Vagina (tissue), 2 donors: ENCODE measurements around the gene AGAP4. TPM values are rescaled to one million over a fixed set of nuclear protein-coding genes. Genes with fewer than 3 reads are reported as not detected.
"Not testable (repeated sequence)": the region's sequence is repeated elsewhere in the genome, so short reads cannot be mapped to it uniquely, and the experiment has no call there.

Experiments used
- DNase-seq, 2 donors: peaks; one replicate each; pipeline ENCODE4 v3.0.0-alpha.2; 2017; ENCODE audit errors: extremely low spot score in 2 of 2
- H3K27ac ChIP-seq: fragments of 200-600 bp; sonication (generic); one replicate; pipeline ENCODE4 v1.5.1; 2019
- H3K27me3 ChIP-seq: fragments of 200-600 bp; sonication (generic); one replicate; pipeline ENCODE4 v1.5.1; 2019
- H3K36me3 ChIP-seq, 2 donors: fragments of 200-600 bp; sonication (generic); one replicate each; pipeline ENCODE4 v1.5.1; 2017 to 2019
- H3K4me1 ChIP-seq: fragments of 200-600 bp; sonication (generic); one replicate; pipeline ENCODE4 v1.5.1; 2019
- H3K4me3 ChIP-seq, 2 donors: fragments of 200-600 bp; sonication (generic); 1 replicate in 1 of 2; 2 replicates in 1 of 2; pipeline ENCODE4 v1.5.1; 2016 to 2019
- H3K9me3 ChIP-seq: fragments of 200-600 bp; sonication (generic); one replicate; pipeline ENCODE4 v1.5.1; 2019
- POLR2A ChIP-seq, 2 donors: fragments of 450-650 bp; IDR thresholded peaks; one replicate each; pipeline ENCODE4 v1.6.1; 2017; ENCODE audit warnings: antibody characterized with exemption in 2 of 2, mild to moderate bottlenecking in 2 of 2, moderate library complexity in 2 of 2
- POLR2AphosphoS5 ChIP-seq, 2 donors: sonication (generic); formaldehyde crosslinking; IDR thresholded peaks; one replicate each; pipeline ENCODE4 v1.9.0; 2017; ENCODE audit warnings: antibody characterized with exemption in 2 of 2, mild to moderate bottlenecking in 2 of 2, low read depth in 1 of 2; ENCODE audit not compliant: insufficient read depth in 1 of 2
- intact Hi-C: fragments of 100-400 bp; cut with DNase I; formaldehyde crosslinking; loops from one replicate; pipeline ENCODE4 v1.15.1; 2023
- total RNA-seq: library from RNA; depleted of rRNA; stranded (reverse); fragments of >200 nt; gene quantifications from one replicate; pipeline ENCODE4 v1.2.3, GENCODE V29; 2016
- TF ChIP-seq, protein P1 (sequence below), 3 experiments: fragments of 450-650 bp in 2 of 3; fragments of 200-600 bp in 1 of 3; sonication (generic) in 1 of 3; IDR thresholded peaks; one replicate each; pipeline ENCODE4 v1.5.1; 2017 to 2019; ENCODE audit warnings: antibody characterized with exemption in 3 of 3, mild to moderate bottlenecking in 2 of 3, moderate library complexity in 2 of 3

AGAP4 gene
- total RNA-seq, 1 donor from 2014 or later = 13.5 TPM

- H3K27me3 ChIP-seq = no peaks in the 10 kb centered on the region
- no peak for DNase-seq
- H3K27ac ChIP-seq = no peak overlapping the region
- H3K4me3 ChIP-seq = no peak overlapping the region
- H3K9me3 ChIP-seq = no peaks in the 10 kb centered on the region
- no peaks in the 10 kb centered on the region for H3K36me3 ChIP-seq
- no peak for TF ChIP-seq POLR2A (IDR thresholded peaks at IDR 0.05)
- TF ChIP-seq POLR2AphosphoS5 (IDR thresholded peaks at IDR 0.05; ENCODE audit: insufficient read depth in 1 of 2, low read depth in 1 of 2) = no peak
- TF ChIP-seq, protein P1, sequence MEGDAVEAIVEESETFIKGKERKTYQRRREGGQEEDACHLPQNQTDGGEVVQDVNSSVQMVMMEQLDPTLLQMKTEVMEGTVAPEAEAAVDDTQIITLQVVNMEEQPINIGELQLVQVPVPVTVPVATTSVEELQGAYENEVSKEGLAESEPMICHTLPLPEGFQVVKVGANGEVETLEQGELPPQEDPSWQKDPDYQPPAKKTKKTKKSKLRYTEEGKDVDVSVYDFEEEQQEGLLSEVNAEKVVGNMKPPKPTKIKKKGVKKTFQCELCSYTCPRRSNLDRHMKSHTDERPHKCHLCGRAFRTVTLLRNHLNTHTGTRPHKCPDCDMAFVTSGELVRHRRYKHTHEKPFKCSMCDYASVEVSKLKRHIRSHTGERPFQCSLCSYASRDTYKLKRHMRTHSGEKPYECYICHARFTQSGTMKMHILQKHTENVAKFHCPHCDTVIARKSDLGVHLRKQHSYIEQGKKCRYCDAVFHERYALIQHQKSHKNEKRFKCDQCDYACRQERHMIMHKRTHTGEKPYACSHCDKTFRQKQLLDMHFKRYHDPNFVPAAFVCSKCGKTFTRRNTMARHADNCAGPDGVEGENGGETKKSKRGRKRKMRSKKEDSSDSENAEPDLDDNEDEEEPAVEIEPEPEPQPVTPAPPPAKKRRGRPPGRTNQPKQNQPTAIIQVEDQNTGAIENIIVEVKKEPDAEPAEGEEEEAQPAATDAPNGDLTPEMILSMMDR (IDR thresholded peaks at IDR 0.05) = no peak
- no peaks in the 10 kb centered on the region for H3K4me1 ChIP-seq
- intact Hi-C loops = no loop called here
These were observed 27.7 kb downstream of the AGAP4 start for GRCh38 chr10:45819552-45819951.

GRCh38 chr10:45817912-45818311 lies 29.4 kb downstream of the AGAP4 start:
- no peak for DNase-seq
- Histone ChIP-seq H3K4me3 (no peak overlapping the region), H3K27ac (no peak overlapping the region), H3K4me1 (no peaks in the 10 kb centered on the region), H3K36me3 (no peaks in the 10 kb centered on the region), H3K9me3 (no peaks in the 10 kb centered on the region), H3K27me3 (no peaks in the 10 kb centered on the region)
- intact Hi-C loops = no loop called here
- TF ChIP-seq, protein P1 (IDR thresholded peaks at IDR 0.05) = no peak
- TF ChIP-seq POLR2AphosphoS5 (IDR thresholded peaks at IDR 0.05; ENCODE audit: insufficient read depth in 1 of 2, low read depth in 1 of 2) (no peak), POLR2A (IDR thresholded peaks at IDR 0.05) (no peak)

- Histone ChIP-seq H3K27me3 (no peaks in the 10 kb centered on the region), H3K4me1 (no peaks in the 10 kb centered on the region), H3K36me3 (no peaks in the 10 kb centered on the region), H3K4me3 (no peak overlapping the region), H3K27ac (no peak overlapping the region), H3K9me3 (no peaks in the 10 kb centered on the region)
- intact Hi-C loops = no loop called here
- no peak for DNase-seq
- TF ChIP-seq POLR2AphosphoS5 (IDR thresholded peaks at IDR 0.05; ENCODE audit: insufficient read depth in 1 of 2, low read depth in 1 of 2) (no peak), POLR2A (IDR thresholded peaks at IDR 0.05) (no peak)
- TF ChIP-seq, protein P1 (IDR thresholded peaks at IDR 0.05) = no peak
These were observed 30.0 kb downstream of the AGAP4 start for GRCh38 chr10:45817130-45817859.

GRCh38 chr10:45814146-45814545 lies 33.2 kb downstream of the AGAP4 start:
- DNase-seq, H3K4me1 ChIP-seq, H3K4me3 ChIP-seq, H3K27me3 ChIP-seq, intact Hi-C loops, H3K9me3 ChIP-seq, H3K27ac ChIP-seq, H3K36me3 ChIP-seq: not testable (repeated sequence)

DNA sequence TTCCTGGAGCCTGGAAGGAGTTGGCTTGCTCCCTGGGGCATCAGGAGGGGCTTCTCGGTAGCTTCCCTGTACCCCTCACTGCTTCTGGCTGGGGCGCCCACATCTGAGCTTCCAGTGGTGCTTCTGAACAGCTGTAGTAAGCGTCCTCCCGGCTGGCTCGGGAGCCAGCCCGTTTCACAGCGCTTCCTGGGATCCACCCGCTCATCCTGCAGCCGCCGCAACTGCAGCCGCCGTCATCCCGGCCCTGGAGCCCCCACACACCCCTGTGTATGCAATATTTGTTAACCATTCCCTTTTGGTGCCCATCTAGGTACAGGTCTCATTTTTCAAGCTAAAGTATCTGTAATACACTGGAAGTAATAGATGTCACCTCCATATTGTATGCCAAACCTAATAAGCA lies 34.3 kb downstream of the AGAP4 start:
- H3K27ac ChIP-seq, H3K36me3 ChIP-seq, H3K27me3 ChIP-seq, H3K9me3 ChIP-seq, intact Hi-C loops, DNase-seq, H3K4me1 ChIP-seq, H3K4me3 ChIP-seq: not testable (repeated sequence)

DNA sequence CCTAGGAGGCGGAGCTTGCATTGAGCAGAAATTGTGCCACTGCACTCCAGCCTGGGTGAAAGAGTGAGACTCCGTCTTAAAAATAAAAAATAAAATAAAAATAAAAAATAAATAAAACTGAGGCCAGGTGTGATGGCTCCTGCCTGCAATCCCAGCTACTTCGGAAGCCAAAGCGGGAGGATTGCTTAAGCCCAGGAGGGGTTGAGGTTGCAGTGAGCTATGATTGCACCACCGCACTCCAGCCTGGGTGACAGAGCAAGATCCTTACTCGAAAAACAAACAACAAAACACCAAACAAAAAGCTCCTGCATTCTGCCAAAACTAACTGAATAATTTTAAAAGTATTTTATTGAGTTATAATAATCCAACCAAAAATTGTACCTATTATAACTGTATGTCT lies 36.2 kb downstream of the AGAP4 start:
- no peaks in the 10 kb centered on the region for H3K36me3 ChIP-seq
- no peak overlapping the region for H3K27ac ChIP-seq
- no peaks in the 10 kb centered on the region for H3K27me3 ChIP-seq
- no peaks in the 10 kb centered on the region for H3K9me3 ChIP-seq
- H3K4me1 ChIP-seq = no peaks in the 10 kb centered on the region
- intact Hi-C loops = no loop called here
- DNase-seq = no peak
- no peak overlapping the region for H3K4me3 ChIP-seq
- TF ChIP-seq POLR2A (IDR thresholded peaks at IDR 0.05) = no peak
- TF ChIP-seq, protein P1 (IDR thresholded peaks at IDR 0.05) = no peak
- TF ChIP-seq POLR2AphosphoS5 (IDR thresholded peaks at IDR 0.05; ENCODE audit: insufficient read depth in 1 of 2, low read depth in 1 of 2) = no peak
